ENCODE results near the gene TSPAN18.

Gene TSPAN18

GRCh38 chr11:44887636-44888035, 160.9 kb downstream of the TSPAN18 start:
- no peak overlapping the region for H3K18ac ChIP-seq (ENCODE audit: low read depth in 1 of 2, low read length in 2 of 2)
- no peak overlapping the region for H4K91ac ChIP-seq (ENCODE audit: low read length)
- H2BK12ac ChIP-seq (ENCODE audit: low read length in 2 of 2) = no peak overlapping the region
- H4K8ac ChIP-seq (ENCODE audit: low read length) = no peak overlapping the region
- no peak for DNase-seq
- H3K4ac ChIP-seq (ENCODE audit: low read depth in 1 of 2, low read length in 2 of 2) = no peak overlapping the region
- no peak overlapping the region for H2BK15ac ChIP-seq (ENCODE audit: low read depth, poor library complexity, severe bottlenecking)
- H2AK5ac ChIP-seq (ENCODE audit: low read length, severe bottlenecking) = no peak overlapping the region
- no peak overlapping the region for H3K4me3 ChIP-seq (ENCODE audit: insufficient read depth in 1 of 2, low read depth in 1 of 2, low read length in 2 of 2)
- no peak overlapping the region for H3K14ac ChIP-seq (ENCODE audit: low read length in 2 of 2)
- no peak overlapping the region for H3K23ac ChIP-seq (ENCODE audit: low read length in 2 of 2)
- no peak overlapping the region for H3K27ac ChIP-seq (ENCODE audit: low read length, poor library complexity, severe bottlenecking)
- no peak overlapping the region for H2BK120ac ChIP-seq (ENCODE audit: low read depth, low read length)
- peaks cover 3% of the 10 kb centered on the region for H3K4me1 ChIP-seq (ENCODE audit: control insufficient read depth, insufficient read depth, low read depth, low read length)
- no peaks in the 10 kb centered on the region for H3K36me3 ChIP-seq (ENCODE audit: control insufficient read depth in 1 of 2, insufficient read depth in 2 of 2, low read depth in 1 of 2, low read length in 2 of 2)
- no peaks in the 10 kb centered on the region for H3K9me3 ChIP-seq (ENCODE audit: control insufficient read depth, low read length)
- H2AFZ ChIP-seq (ENCODE audit: low read depth, low read length) = no peak overlapping the region
- WGBS = 77% methylated on average over 3 of the region's 3 CpGs
- H3K4me2 ChIP-seq (ENCODE audit: low read length, poor library complexity, severe bottlenecking) = no peak overlapping the region
- H2BK5ac ChIP-seq (ENCODE audit: low read depth, low read length, poor library complexity, severe bottlenecking) = no peak overlapping the region
- peaks cover 49 to 53% of the 10 kb centered on the region in 2 experiments for H3K27me3 ChIP-seq (ENCODE audit: control insufficient read depth in 1 of 2, insufficient read depth in 1 of 2, low read length in 2 of 2)
- no peaks in the 10 kb centered on the region for H3K79me1 ChIP-seq (replicated peaks; ENCODE audit: low read length, poor library complexity, severe bottlenecking)
- H3K9ac ChIP-seq (ENCODE audit: low read length) = no peak overlapping the region

GRCh38 chr11:44889266-44889665, 162.5 kb downstream of the TSPAN18 start:
- H3K4me2 ChIP-seq (ENCODE audit: low read length, poor library complexity, severe bottlenecking) = no peak overlapping the region
- H3K18ac ChIP-seq (ENCODE audit: low read depth in 1 of 2, low read length in 2 of 2) = no peak overlapping the region
- H3K23ac ChIP-seq (ENCODE audit: low read length in 2 of 2) = no peak overlapping the region
- no peak overlapping the region for H3K4me3 ChIP-seq (ENCODE audit: insufficient read depth in 1 of 2, low read depth in 1 of 2, low read length in 2 of 2)
- no peak overlapping the region for H2BK120ac ChIP-seq (ENCODE audit: low read depth, low read length)
- H4K8ac ChIP-seq (ENCODE audit: low read length) = no peak overlapping the region
- no peak for DNase-seq
- H4K91ac ChIP-seq (ENCODE audit: low read length) = no peak overlapping the region
- H3K9me3 ChIP-seq (ENCODE audit: control insufficient read depth, low read length) = no peaks in the 10 kb centered on the region
- H3K14ac ChIP-seq (ENCODE audit: low read length in 2 of 2) = no peak overlapping the region
- H3K27me3 ChIP-seq (ENCODE audit: control insufficient read depth in 1 of 2, insufficient read depth in 1 of 2, low read length in 2 of 2) = peaks cover 48 to 51% of the 10 kb centered on the region in 2 experiments
- H3K27ac ChIP-seq (ENCODE audit: low read length, poor library complexity, severe bottlenecking) = no peak overlapping the region
- WGBS = 97% methylated on average over 1 of the region's 1 CpG
- no peak overlapping the region for H2AK5ac ChIP-seq (ENCODE audit: low read length, severe bottlenecking)
- peak overlapping the region; percentile 8 for H2BK15ac ChIP-seq (ENCODE audit: low read depth, poor library complexity, severe bottlenecking)
- no peaks in the 10 kb centered on the region for H3K79me1 ChIP-seq (replicated peaks; ENCODE audit: low read length, poor library complexity, severe bottlenecking)
- H2BK12ac ChIP-seq (ENCODE audit: low read length in 2 of 2) = no peak overlapping the region
- no peak overlapping the region for H2BK5ac ChIP-seq (ENCODE audit: low read depth, low read length, poor library complexity, severe bottlenecking)
- no peak overlapping the region for H3K9ac ChIP-seq (ENCODE audit: low read length)
- peaks cover 3% of the 10 kb centered on the region for H3K4me1 ChIP-seq (ENCODE audit: control insufficient read depth, insufficient read depth, low read depth, low read length)
- H3K36me3 ChIP-seq (ENCODE audit: control insufficient read depth in 1 of 2, insufficient read depth in 2 of 2, low read depth in 1 of 2, low read length in 2 of 2) = no peaks in the 10 kb centered on the region
- no peak overlapping the region for H3K4ac ChIP-seq (ENCODE audit: low read depth in 1 of 2, low read length in 2 of 2)
- H2AFZ ChIP-seq (ENCODE audit: low read depth, low read length) = no peak overlapping the region

- Histone ChIP-seq H3K9me3 (ENCODE audit: control insufficient read depth, low read length) (no peaks in the 10 kb centered on the region), H3K4me3 (ENCODE audit: insufficient read depth in 1 of 2, low read depth in 1 of 2, low read length in 2 of 2) (no peak overlapping the region), H2BK12ac (ENCODE audit: low read length in 2 of 2) (no peak overlapping the region), H3K27me3 (ENCODE audit: control insufficient read depth in 1 of 2, insufficient read depth in 1 of 2, low read length in 2 of 2) (peaks cover 60 to 75% of the 10 kb centered on the region in 2 experiments), H3K36me3 (ENCODE audit: control insufficient read depth in 1 of 2, insufficient read depth in 2 of 2, low read depth in 1 of 2, low read length in 2 of 2) (no peaks in the 10 kb centered on the region), H2BK15ac (ENCODE audit: low read depth, poor library complexity, severe bottlenecking) (no peak overlapping the region), H3K27ac (ENCODE audit: low read length, poor library complexity, severe bottlenecking) (no peak overlapping the region), H2BK5ac (ENCODE audit: low read depth, low read length, poor library complexity, severe bottlenecking) (no peak overlapping the region), H3K4me2 (ENCODE audit: low read length, poor library complexity, severe bottlenecking) (no peak overlapping the region), H3K79me1 (replicated peaks; ENCODE audit: low read length, poor library complexity, severe bottlenecking) (no peaks in the 10 kb centered on the region), H3K4me1 (ENCODE audit: control insufficient read depth, insufficient read depth, low read depth, low read length) (peaks cover 3% of the 10 kb centered on the region), H4K91ac (ENCODE audit: low read length) (no peak overlapping the region), H3K9ac (ENCODE audit: low read length) (no peak overlapping the region), H2AFZ (ENCODE audit: low read depth, low read length) (no peak overlapping the region), H3K18ac (ENCODE audit: low read depth in 1 of 2, low read length in 2 of 2) (no peak overlapping the region), H2BK120ac (ENCODE audit: low read depth, low read length) (no peak overlapping the region), H3K4ac (ENCODE audit: low read depth in 1 of 2, low read length in 2 of 2) (no peak overlapping the region), H3K14ac (ENCODE audit: low read length in 2 of 2) (no peak overlapping the region), H2AK5ac (ENCODE audit: low read length, severe bottlenecking) (no peak overlapping the region), H4K8ac (ENCODE audit: low read length) (no peak overlapping the region), H3K23ac (ENCODE audit: low read length in 2 of 2) (no peak overlapping the region)
- WGBS = 88% methylated on average over 7 of the region's 7 CpGs
- DNase-seq = no peak
Measured at GRCh38 chr11:44892843-44893242, 166.1 kb downstream of the TSPAN18 start.

GRCh38 chr11:44893308-44893822, 166.6 kb downstream of the TSPAN18 start:
- Histone ChIP-seq H3K4me3 (ENCODE audit: insufficient read depth in 1 of 2, low read depth in 1 of 2, low read length in 2 of 2) (no peak overlapping the region), H4K91ac (ENCODE audit: low read length) (no peak overlapping the region), H3K18ac (ENCODE audit: low read depth in 1 of 2, low read length in 2 of 2) (no peak overlapping the region), H3K4me2 (ENCODE audit: low read length, poor library complexity, severe bottlenecking) (no peak overlapping the region), H3K27me3 (ENCODE audit: control insufficient read depth in 1 of 2, insufficient read depth in 1 of 2, low read length in 2 of 2) (peaks cover 64 to 79% of the 10 kb centered on the region in 2 experiments), H2BK5ac (ENCODE audit: low read depth, low read length, poor library complexity, severe bottlenecking) (no peak overlapping the region), H2AFZ (ENCODE audit: low read depth, low read length) (no peak overlapping the region), H2AK5ac (ENCODE audit: low read length, severe bottlenecking) (no peak overlapping the region), H3K4me1 (ENCODE audit: control insufficient read depth, insufficient read depth, low read depth, low read length) (peaks cover 3% of the 10 kb centered on the region), H3K9me3 (ENCODE audit: control insufficient read depth, low read length) (peaks cover 3% of the 10 kb centered on the region), H3K27ac (ENCODE audit: low read length, poor library complexity, severe bottlenecking) (no peak overlapping the region), H3K23ac (ENCODE audit: low read length in 2 of 2) (no peak overlapping the region), H4K8ac (ENCODE audit: low read length) (no peak overlapping the region), H3K79me1 (replicated peaks; ENCODE audit: low read length, poor library complexity, severe bottlenecking) (no peaks in the 10 kb centered on the region), H3K36me3 (ENCODE audit: control insufficient read depth in 1 of 2, insufficient read depth in 2 of 2, low read depth in 1 of 2, low read length in 2 of 2) (no peaks in the 10 kb centered on the region), H3K9ac (ENCODE audit: low read length) (peak overlapping the region; percentile 3), H2BK12ac (ENCODE audit: low read length in 2 of 2) (no peak overlapping the region), H2BK15ac (ENCODE audit: low read depth, poor library complexity, severe bottlenecking) (no peak overlapping the region), H3K4ac (ENCODE audit: low read depth in 1 of 2, low read length in 2 of 2) (no peak overlapping the region), H2BK120ac (ENCODE audit: low read depth, low read length) (no peak overlapping the region), H3K14ac (ENCODE audit: low read length in 2 of 2) (no peak overlapping the region)
- no peak for DNase-seq
- 78% methylated on average over 10 of the region's 10 CpGs for WGBS

Measured in mesenchymal stem cell (in vitro differentiated cells and primary cell).